Adrenal gland (tissue), 5 donors: Measurements from ENCODE around the gene MBNL1.

Experiments
- CTCF ChIP-seq, 6 experiments: fragments of 450-650 bp in 4 of 6; fragments of 200-600 bp in 2 of 6; sonication (generic) in 1 of 6; IDR thresholded peaks; 1 replicate in 5 of 6; 2 replicates in 1 of 6; pipeline versions ENCODE4 v1.5.1 to v1.8.0; 2016 to 2021; ENCODE audit warnings: antibody characterized with exemption in 6 of 6, mild to moderate bottlenecking in 2 of 6, moderate library complexity in 1 of 6
- POLR2A ChIP-seq, 2 donors: fragments of 450-650 bp; IDR thresholded peaks; one replicate each; pipeline ENCODE4 v1.6.1; 2017; ENCODE audit warnings: antibody characterized with exemption in 2 of 2, mild to moderate bottlenecking in 2 of 2, moderate library complexity in 1 of 2
- donor health status: DM: no; HTN: no; CAD: no.

- TF ChIP-seq POLR2A (IDR thresholded peaks at IDR 0.05) (no peak), CTCF (IDR thresholded peaks at IDR 0.05) (no peak)
These were observed 2.9 kb downstream of the MBNL1 start for GRCh38 chr3:152271501-152272236.
